T-helper 2 cell treated with Interferon-gamma antibody and Interleukin-4, amounts not matched to agents 5 μg/mL and 100 μg/mL, for 36 hours (primary cell): ENCODE measurements around the gene SCEL.

Experiments
- DNase-seq: peaks from one replicate; pipeline ENCODE4 v3.0.0; 2021; ENCODE audit warnings: low spot score
- H3K27ac Mint-ChIP-seq: one replicate; pipeline ENCODE4 v1.8.0; 2021; ENCODE audit warnings: mild to moderate bottlenecking, mixed read lengths
- H3K27me3 Mint-ChIP-seq: one replicate; pipeline ENCODE4 v1.8.0; 2021; ENCODE audit warnings: low read depth, mixed read lengths
- H3K36me3 Mint-ChIP-seq: one replicate; pipeline ENCODE4 v1.8.0; 2021; ENCODE audit warnings: low read depth, mixed read lengths
- H3K4me1 Mint-ChIP-seq: one replicate; pipeline ENCODE4 v1.8.0; 2021; ENCODE audit warnings: low read depth, mixed read lengths
- H3K4me3 Mint-ChIP-seq: one replicate; pipeline ENCODE4 v1.8.0; 2022; ENCODE audit warnings: mild to moderate bottlenecking, moderate library complexity, mixed read lengths
- H3K9me3 Mint-ChIP-seq: one replicate; pipeline ENCODE4 v1.8.0; 2021; ENCODE audit warnings: mixed read lengths

The SCEL gene

DNA sequence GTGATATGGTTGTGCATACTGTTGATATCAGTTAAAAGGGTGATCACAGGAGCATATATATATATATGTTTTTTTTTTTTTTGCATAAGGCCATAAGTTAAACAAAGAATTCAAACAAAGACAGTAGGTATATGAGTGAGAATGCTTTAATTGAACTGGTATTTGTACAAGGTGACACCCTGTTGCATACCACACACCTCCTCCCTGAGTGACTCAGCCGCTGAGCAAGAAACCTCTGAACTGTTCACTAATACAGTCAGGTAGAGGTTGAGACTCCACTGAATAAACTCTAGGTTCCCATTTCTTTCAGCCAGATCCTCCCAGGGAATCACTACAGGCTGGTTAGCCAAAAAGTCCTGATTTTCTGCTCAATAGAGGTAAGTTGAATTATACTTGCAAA lies at the start of gene SCEL:
SCEL (plus strand) TSS at position 259 of the 400 bp plus-strand sequence. CDS start 20,170 bp downstream, outside the sequence.
- no peak for DNase-seq
- H3K36me3 Mint-ChIP-seq = no peaks in the 10 kb centered on the region
- H3K27me3 Mint-ChIP-seq = peaks cover 15% of the 10 kb centered on the region
- no peaks in the 10 kb centered on the region for H3K4me1 Mint-ChIP-seq
- H3K4me3 Mint-ChIP-seq = no peak within 1 kb of the TSS
- no peak within 1 kb of the TSS for H3K27ac Mint-ChIP-seq
- no peaks in the 10 kb centered on the region for H3K9me3 Mint-ChIP-seq

- H3K27ac Mint-ChIP-seq = no peak overlapping the region
- H3K9me3 Mint-ChIP-seq = no peaks in the 10 kb centered on the region
- peaks cover 6% of the 10 kb centered on the region for H3K27me3 Mint-ChIP-seq
- no peaks in the 10 kb centered on the region for H3K4me1 Mint-ChIP-seq
- no peak overlapping the region for H3K4me3 Mint-ChIP-seq
- no peak for DNase-seq
- H3K36me3 Mint-ChIP-seq = no peaks in the 10 kb centered on the region
These were observed 45.8 kb upstream of the SCEL start for GRCh38 chr13:77489566-77490337.

DNA sequence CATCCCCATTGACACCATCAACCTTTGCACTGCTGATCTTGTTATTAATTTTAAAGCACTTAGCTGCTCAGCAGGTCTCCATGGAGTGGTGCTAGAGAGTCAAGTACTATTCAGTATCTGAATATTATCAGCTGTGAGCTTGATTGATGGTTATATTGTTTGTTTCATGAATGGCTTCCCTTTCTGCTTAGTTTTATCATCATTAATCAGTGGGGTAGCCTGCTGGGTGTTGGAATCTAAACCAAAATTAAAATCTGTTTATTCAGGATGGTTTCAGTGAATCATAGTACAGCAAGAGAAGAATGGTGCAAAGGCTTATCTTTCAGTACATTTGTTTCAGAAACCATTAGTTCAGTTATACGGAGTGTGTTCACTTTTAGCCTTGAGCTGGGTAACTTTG lies 42.5 kb upstream of the SCEL start:
- H3K4me1 Mint-ChIP-seq = no peaks in the 10 kb centered on the region
- peaks cover 6% of the 10 kb centered on the region for H3K27me3 Mint-ChIP-seq
- no peak for DNase-seq
- no peaks in the 10 kb centered on the region for H3K36me3 Mint-ChIP-seq
- H3K27ac Mint-ChIP-seq = no peak overlapping the region
- H3K4me3 Mint-ChIP-seq = no peak overlapping the region
- no peaks in the 10 kb centered on the region for H3K9me3 Mint-ChIP-seq

DNA sequence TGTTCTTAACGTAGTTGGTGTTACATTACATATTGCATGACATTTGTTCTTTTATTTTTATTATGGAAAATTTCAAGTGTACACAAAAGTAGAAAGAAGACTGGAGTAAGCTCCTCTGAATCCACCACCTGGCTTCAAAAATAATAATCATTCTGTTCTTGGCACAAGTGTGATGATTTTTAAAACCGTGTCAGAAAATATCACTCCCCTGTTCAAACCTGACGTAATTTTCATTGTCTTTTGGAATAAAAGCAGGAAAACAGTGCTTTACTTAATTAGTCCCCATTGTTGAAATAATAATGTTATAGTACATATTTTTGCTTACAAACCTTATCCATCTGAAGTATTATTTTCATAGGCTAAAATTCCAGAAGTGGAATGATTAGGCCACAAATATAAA lies 41.3 kb upstream of the SCEL start:
- no peaks in the 10 kb centered on the region for H3K4me1 Mint-ChIP-seq
- no peaks in the 10 kb centered on the region for H3K9me3 Mint-ChIP-seq
- peaks cover 7% of the 10 kb centered on the region for H3K27me3 Mint-ChIP-seq
- H3K36me3 Mint-ChIP-seq = no peaks in the 10 kb centered on the region
- H3K27ac Mint-ChIP-seq = no peak overlapping the region
- no peak for DNase-seq
- H3K4me3 Mint-ChIP-seq = no peak overlapping the region

GRCh38 chr13:77497350-77497749 lies 38.2 kb upstream of the SCEL start:
- no peak overlapping the region for H3K27ac Mint-ChIP-seq
- no peaks in the 10 kb centered on the region for H3K36me3 Mint-ChIP-seq
- H3K27me3 Mint-ChIP-seq = peaks cover 13% of the 10 kb centered on the region
- no peak overlapping the region for H3K4me3 Mint-ChIP-seq
- DNase-seq = no peak
- H3K4me1 Mint-ChIP-seq = no peaks in the 10 kb centered on the region
- no peaks in the 10 kb centered on the region for H3K9me3 Mint-ChIP-seq

- Mint-ChIP-seq H3K27me3 (peaks cover 11% of the 10 kb centered on the region), H3K36me3 (no peaks in the 10 kb centered on the region), H3K4me1 (no peaks in the 10 kb centered on the region), H3K27ac (no peak overlapping the region), H3K4me3 (no peak overlapping the region), H3K9me3 (no peaks in the 10 kb centered on the region)
- DNase-seq = no peak
These were observed 37.7 kb upstream of the SCEL start for GRCh38 chr13:77497835-77498234.

- Mint-ChIP-seq H3K9me3 (no peaks in the 10 kb centered on the region), H3K4me1 (no peaks in the 10 kb centered on the region), H3K27ac (no peak overlapping the region), H3K36me3 (no peaks in the 10 kb centered on the region), H3K27me3 (peaks cover 11% of the 10 kb centered on the region), H3K4me3 (no peak overlapping the region)
- DNase-seq = no peak
These were observed 33.3 kb upstream of the SCEL start for GRCh38 chr13:77502104-77502720.

DNA sequence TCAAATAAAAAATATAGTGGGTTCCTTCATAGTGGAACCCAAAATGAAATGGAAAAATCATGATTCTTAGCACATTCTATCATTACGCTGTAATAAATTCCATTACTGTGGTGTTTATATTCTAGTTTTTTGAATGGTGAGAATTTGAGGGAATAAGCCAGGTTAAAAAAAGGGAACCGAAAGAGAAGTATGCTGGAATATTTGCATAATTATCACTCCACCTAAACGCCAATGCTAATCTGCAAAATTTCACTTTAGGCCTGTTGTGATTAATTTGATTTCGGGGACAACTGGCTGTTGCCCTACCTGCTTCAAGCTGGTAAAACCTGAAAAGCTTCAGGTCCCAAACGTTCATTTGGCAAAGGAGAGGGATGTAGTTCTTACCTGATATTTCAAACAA lies 32.1 kb upstream of the SCEL start:
- no peak overlapping the region for H3K4me3 Mint-ChIP-seq
- H3K9me3 Mint-ChIP-seq = no peaks in the 10 kb centered on the region
- H3K4me1 Mint-ChIP-seq = peaks cover 7% of the 10 kb centered on the region
- no peak for DNase-seq
- no peak overlapping the region for H3K27ac Mint-ChIP-seq
- no peaks in the 10 kb centered on the region for H3K36me3 Mint-ChIP-seq
- peaks cover 10% of the 10 kb centered on the region for H3K27me3 Mint-ChIP-seq

DNA sequence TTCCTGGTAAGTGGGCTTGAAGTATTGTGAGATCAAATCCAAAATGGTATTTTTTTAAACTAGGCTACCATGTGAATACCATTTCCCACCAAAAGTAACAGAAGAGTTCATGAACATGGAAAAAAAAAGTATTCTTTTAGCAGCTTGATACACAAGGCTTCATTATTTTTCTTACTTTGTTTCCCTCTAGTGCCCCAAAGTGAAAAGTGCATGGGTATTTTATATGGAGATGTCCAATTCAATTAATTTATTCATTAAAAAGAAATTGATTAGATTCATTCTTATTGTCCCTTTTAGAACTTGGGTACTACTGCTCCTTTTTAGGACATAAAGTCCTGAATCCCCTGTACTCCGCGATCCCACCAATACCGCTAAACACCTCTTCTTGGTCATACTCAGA lies 28.6 kb upstream of the SCEL start:
- no peak overlapping the region for H3K27ac Mint-ChIP-seq
- DNase-seq = no peak
- H3K36me3 Mint-ChIP-seq = no peaks in the 10 kb centered on the region
- peaks cover 2% of the 10 kb centered on the region for H3K27me3 Mint-ChIP-seq
- peaks cover 12% of the 10 kb centered on the region for H3K4me1 Mint-ChIP-seq
- no peaks in the 10 kb centered on the region for H3K9me3 Mint-ChIP-seq
- H3K4me3 Mint-ChIP-seq = no peak overlapping the region

GRCh38 chr13:77507931-77508776 lies 27.4 kb upstream of the SCEL start:
- Mint-ChIP-seq H3K27me3 (no peaks in the 10 kb centered on the region), H3K4me3 (no peak overlapping the region), H3K27ac (no peak overlapping the region), H3K9me3 (no peaks in the 10 kb centered on the region), H3K4me1 (peaks cover 12% of the 10 kb centered on the region), H3K36me3 (no peaks in the 10 kb centered on the region)
- DNase-seq = no peak

- no peak for DNase-seq
- peaks cover 12% of the 10 kb centered on the region for H3K4me1 Mint-ChIP-seq
- H3K4me3 Mint-ChIP-seq = no peak overlapping the region
- H3K36me3 Mint-ChIP-seq = no peaks in the 10 kb centered on the region
- H3K9me3 Mint-ChIP-seq = no peaks in the 10 kb centered on the region
- no peaks in the 10 kb centered on the region for H3K27me3 Mint-ChIP-seq
- no peak overlapping the region for H3K27ac Mint-ChIP-seq
These were observed 26.4 kb upstream of the SCEL start for GRCh38 chr13:77508959-77509620.

DNA sequence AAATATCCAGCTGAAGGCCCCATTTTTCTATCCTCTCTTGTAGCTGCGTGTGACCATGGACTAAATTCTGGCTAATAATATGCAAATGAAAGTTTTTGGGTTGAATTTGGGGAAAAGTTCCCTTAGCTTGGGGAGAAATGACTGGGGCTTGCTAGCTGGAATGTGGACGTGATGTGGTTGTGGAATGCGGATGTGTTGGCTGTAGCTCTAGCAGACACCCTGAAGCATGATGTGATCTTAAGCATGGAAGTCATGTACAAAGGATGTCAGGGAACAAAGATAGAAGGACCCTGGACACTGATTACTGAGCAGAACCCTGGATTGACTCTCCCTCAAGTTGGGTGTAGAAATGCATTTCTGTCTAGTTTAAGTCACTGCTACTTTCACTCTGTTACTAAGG lies 25.4 kb upstream of the SCEL start:
- Mint-ChIP-seq H3K4me3 (no peak overlapping the region), H3K27ac (no peak overlapping the region)

GRCh38 chr13:77511552-77511951 lies 24.0 kb upstream of the SCEL start:
- H3K4me3 Mint-ChIP-seq = no peak overlapping the region
- no peak for DNase-seq
- peaks cover 14% of the 10 kb centered on the region for H3K4me1 Mint-ChIP-seq
- no peaks in the 10 kb centered on the region for H3K9me3 Mint-ChIP-seq
- no peaks in the 10 kb centered on the region for H3K36me3 Mint-ChIP-seq
- H3K27ac Mint-ChIP-seq = no peak overlapping the region
- peaks cover 4% of the 10 kb centered on the region for H3K27me3 Mint-ChIP-seq

More for the DNA sequence above, 25.4 kb upstream of the SCEL start:
- no peaks in the 10 kb centered on the region for H3K36me3 Mint-ChIP-seq
- H3K27me3 Mint-ChIP-seq = no peaks in the 10 kb centered on the region
- no peaks in the 10 kb centered on the region for H3K9me3 Mint-ChIP-seq
- no peak for DNase-seq
- peaks cover 14% of the 10 kb centered on the region for H3K4me1 Mint-ChIP-seq
